Kidney (tissue), 14 donors: ENCODE results near the gene TOGARAM2. TPM values are rescaled to one million over a fixed set of nuclear protein-coding genes. Genes with fewer than 3 reads are reported as not detected.
A peak's percentile ranks its signal among the peaks of the same experiment; 100 is the strongest.

Experiments used
- DNase-seq, 5 donors: peaks; one replicate each; pipeline ENCODE4 v3.0.0-alpha.2; 2013 to 2020
- FAIRE-seq: peaks from 2 replicates; lab custom pipeline; 2012; peaks lifted over from hg19 to GRCh38; lab: Jason Lieb, UNC
- H3K27ac ChIP-seq, 2 donors: one replicate each; pipeline ENCODE4 v1.7.0; 2013; ENCODE audit warnings: low read depth in 2 of 2, low read length in 2 of 2, inconsistent platforms in 1 of 2
- H3K27me3 ChIP-seq: one replicate; pipeline ENCODE4 v1.7.1; 2013; ENCODE audit warnings: low read length, inconsistent platforms; ENCODE audit not compliant: control insufficient read depth, insufficient read depth
- H3K36me3 ChIP-seq, 3 donors: one replicate each; pipeline versions ENCODE4 v1.7.0 to v1.7.1; 2013; ENCODE audit warnings: low read length in 3 of 3, control low read depth in 1 of 3, inconsistent platforms in 1 of 3; ENCODE audit not compliant: insufficient read depth in 3 of 3, control insufficient read depth in 2 of 3
- H3K4me1 ChIP-seq, 3 donors: one replicate each; pipeline versions ENCODE4 v1.7.0 to v1.7.1; 2013; ENCODE audit warnings: low read length in 3 of 3, inconsistent platforms in 1 of 3, low read depth in 1 of 3; ENCODE audit not compliant: control insufficient read depth in 2 of 3, insufficient read depth in 2 of 3
- H3K4me3 ChIP-seq, 3 donors: one replicate each; pipeline versions ENCODE4 v1.7.0 to v1.8.1; 2013; ENCODE audit warnings: low read length in 3 of 3, control low read depth in 1 of 3, inconsistent platforms in 1 of 3
- H3K9ac ChIP-seq, 3 donors: one replicate each; pipeline versions ENCODE4 v1.7.0 to v1.7.1; 2013; ENCODE audit warnings: low read length in 3 of 3, control low read depth in 1 of 3, inconsistent platforms in 1 of 3
- H3K9me3 ChIP-seq, 3 donors: one replicate each; pipeline versions ENCODE4 v1.7.0 to v1.7.1; 2013; ENCODE audit warnings: low read length in 3 of 3, control low read depth in 1 of 3, inconsistent platforms in 1 of 3; ENCODE audit not compliant: control insufficient read depth in 2 of 3, insufficient read depth in 1 of 3
- CTCF ChIP-seq: IDR thresholded peaks from 3 replicates; pipeline ENCODE4 v1.5.1; 2012; ENCODE audit warnings: mild to moderate bottlenecking, moderate library complexity, borderline replicate concordance; ENCODE audit not compliant: insufficient read depth; ENCODE audit errors: extremely low read depth
- intact Hi-C: fragments of 100-400 bp; cut with DNase I; formaldehyde crosslinking; loops from one replicate; pipeline ENCODE4 v1.11.1; 2022
- polyA plus RNA-seq: library from polyadenylated mRNA; stranded (reverse); fragments of 350-450 nt; fragmentation: Illumina TruSeq; extraction: RNeasy Lipid Tissue Mini Kit (QIAGEN cat#74804); gene quantifications from one replicate; pipeline ENCODE4 v1.2.3, GENCODE V29; 2014; ENCODE audit warnings: low read depth, low replicate concordance; ENCODE audit not compliant: insufficient read depth
- total RNA-seq: library from RNA; stranded (reverse); fragmentation: NEBNext Ultra II Directional; extraction: Animal tissue kit (Norgen Biotek cat#: 25700); gene quantifications from one replicate; pipeline ENCODE4 v1.2.1, GENCODE V29; 2021
- donor health status: control.
- donor health status: control.
- donor health status: control.
- donor health status: control.
- donor health status: control.
- donor health status: DM: yes; HTN: yes; CAD: no.
- donor health status: Normal renal cell carcinoma (clear cell type).

The TOGARAM2 gene
- total and polyA plus RNA-seq, 2 donors from 2014 or later, result 0.60 to 1.4 TPM

DNA sequence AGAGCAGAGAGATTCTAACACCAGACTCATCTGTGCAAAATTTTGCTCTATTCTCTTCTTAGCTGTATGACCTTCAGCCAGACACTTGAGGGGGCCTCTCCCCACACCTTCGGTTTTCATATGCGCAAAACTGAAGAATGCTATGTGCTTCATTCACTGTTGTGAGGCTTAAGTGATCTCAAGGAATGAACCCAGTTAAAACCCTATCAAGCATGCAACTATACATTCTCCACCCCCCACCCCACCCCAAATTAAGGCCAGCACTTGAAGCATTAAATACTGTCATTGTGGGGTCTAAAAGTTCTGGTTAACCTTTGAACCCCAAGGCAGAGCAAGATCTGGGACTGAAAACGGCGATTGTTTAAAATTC is 83.2 kb downstream of the TOGARAM2 start:
- H3K4me3 ChIP-seq, result no peak overlapping the region
- FAIRE-seq, result no peak
- peaks cover 0 to 6% (median 4%) of the 10 kb centered on the region in 3 donors for H3K4me1 ChIP-seq

DNA sequence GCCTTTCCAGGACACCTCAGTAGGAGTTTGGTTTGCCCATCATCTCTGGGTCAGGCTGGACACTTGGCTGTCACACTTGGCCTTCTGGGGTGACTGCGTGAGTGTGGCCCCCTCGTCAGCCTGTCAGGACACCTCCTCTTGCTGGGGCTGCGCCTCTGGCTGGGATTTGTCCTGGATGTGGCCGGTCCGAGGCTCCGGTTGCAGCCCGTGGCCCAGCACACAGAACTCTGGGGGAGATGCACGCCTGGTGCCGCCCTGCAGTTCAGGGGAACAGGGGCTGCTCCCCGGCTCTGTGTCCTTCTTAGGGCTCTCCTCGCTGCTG is 83.6 kb downstream of the TOGARAM2 start:
- H3K9me3 ChIP-seq, result no peaks in the 10 kb centered on the region
- FAIRE-seq, result no peak
- H3K4me1 ChIP-seq, result peaks cover 0 to 6% (median 4%) of the 10 kb centered on the region in 3 donors
- H3K27ac ChIP-seq, result peak overlapping the region in 1 of 2 donors; percentile 21
- no peak for TF ChIP-seq CTCF
- DNase-seq, result peak in 1 of 5 donors; percentile 30
- H3K27me3 ChIP-seq, result no peaks in the 10 kb centered on the region
- H3K9ac ChIP-seq, result no peak overlapping the region
- intact Hi-C loops, result no loop called here
- no peak overlapping the region for H3K4me3 ChIP-seq
- no peaks in the 10 kb centered on the region for H3K36me3 ChIP-seq

More for the DNA sequence above, 83.2 kb downstream of the TOGARAM2 start:
- no peaks in the 10 kb centered on the region for H3K9me3 ChIP-seq
- TF ChIP-seq CTCF, result no peak
- no peak overlapping the region for H3K27ac ChIP-seq
- intact Hi-C loops, result no loop called here
- no peaks in the 10 kb centered on the region for H3K36me3 ChIP-seq
- DNase-seq, result peak in 3 of 5 donors; percentile 34 to 59 (median 54)
- H3K9ac ChIP-seq, result no peak overlapping the region
- no peaks in the 10 kb centered on the region for H3K27me3 ChIP-seq

DNA sequence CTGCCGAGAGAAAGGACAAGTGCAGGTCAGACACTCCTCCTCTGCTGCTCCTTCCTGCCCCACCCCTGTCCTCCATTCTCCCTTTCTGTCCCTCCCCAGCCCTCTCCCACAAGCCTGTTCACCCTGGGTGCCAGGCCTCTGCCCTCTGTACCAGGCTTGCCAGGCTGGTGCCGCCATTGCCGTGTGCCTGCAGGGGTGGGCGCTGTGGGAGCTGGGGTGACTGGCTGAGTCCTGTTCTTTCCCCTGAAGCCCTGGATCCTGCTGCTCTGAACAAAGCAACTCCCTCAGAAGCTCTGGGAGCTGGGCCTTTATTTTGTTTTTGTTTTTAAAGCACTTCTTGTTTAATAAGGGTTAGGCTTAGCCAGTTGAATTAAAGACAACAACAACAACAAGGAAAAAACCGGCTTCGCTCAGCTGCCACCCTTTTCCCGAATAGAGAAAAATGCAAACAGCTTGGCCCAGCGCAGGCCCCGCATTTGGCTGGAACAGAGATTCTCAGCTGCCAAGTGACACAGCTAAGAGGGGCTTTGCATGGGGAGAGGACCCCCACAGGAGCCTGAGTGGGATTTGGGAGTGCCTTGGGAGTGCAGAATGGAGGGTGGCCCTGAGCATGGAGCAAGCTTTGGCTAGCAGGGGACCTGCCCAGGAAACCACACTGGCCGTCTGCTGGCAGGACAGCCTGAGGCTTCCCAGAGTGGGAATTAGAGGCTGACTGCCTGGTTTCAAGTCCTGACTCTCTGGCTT is 84.1 kb downstream of the TOGARAM2 start:
- peak overlapping the region in 1 of 2 donors; percentile 21 for H3K27ac ChIP-seq
- no peaks in the 10 kb centered on the region for H3K36me3 ChIP-seq
- H3K4me3 ChIP-seq, result no peak overlapping the region
- H3K9me3 ChIP-seq, result no peaks in the 10 kb centered on the region
- no peaks in the 10 kb centered on the region for H3K27me3 ChIP-seq
- no peak for FAIRE-seq
- DNase-seq, result peak in 1 of 5 donors; percentile 41
- TF ChIP-seq CTCF, result no peak
- intact Hi-C loops, result no loop called here
- peaks cover 0 to 6% (median 2%) of the 10 kb centered on the region in 3 donors for H3K4me1 ChIP-seq
- H3K9ac ChIP-seq, result no peak overlapping the region
